Measurements from ENCODE around the gene HERPUD1.
A peak's percentile ranks its signal among the peaks of the same experiment; 100 is the strongest.
"Not testable (repeated sequence)": the region's sequence is repeated elsewhere in the genome, so short reads cannot be mapped to it uniquely, and the experiment has no call there.

Gene HERPUD1

GRCh38 chr16:56930486-56931270 is 1.3 kb upstream of the HERPUD1 start:
- Histone ChIP-seq H3K4me1 (ENCODE audit: insufficient read depth, low read length) (peaks cover 28% of the 10 kb centered on the region), H3K9ac (ENCODE audit: low read length) (no peak overlapping the region), H3K36me3 (ENCODE audit: insufficient read depth, low read length) (peaks cover 12% of the 10 kb centered on the region), H3K27ac (ENCODE audit: low read depth, low read length) (peak overlapping the region; percentile 97), H3K27me3 (ENCODE audit: control insufficient read depth in 1 of 2, insufficient read depth in 2 of 2, low read length in 2 of 2) (no peaks in the 10 kb centered on the region), H3K4me3 (ENCODE audit: low read depth in 1 of 2, low read length in 2 of 2) (peak overlapping the region; percentile 53 to 98), H3K9me3 (ENCODE audit: low read length) (no peaks in the 10 kb centered on the region)

- Histone ChIP-seq H3K4me3 (ENCODE audit: low read depth in 1 of 2, low read length in 2 of 2) (peak overlapping the region; percentile 53 to 98), H3K9me3 (ENCODE audit: low read length) (no peaks in the 10 kb centered on the region), H3K36me3 (ENCODE audit: insufficient read depth, low read length) (peaks cover 19% of the 10 kb centered on the region), H3K4me1 (ENCODE audit: insufficient read depth, low read length) (peaks cover 31% of the 10 kb centered on the region), H3K9ac (ENCODE audit: low read length) (peak overlapping the region; percentile 40), H3K27me3 (ENCODE audit: control insufficient read depth in 1 of 2, insufficient read depth in 2 of 2, low read length in 2 of 2) (no peaks in the 10 kb centered on the region), H3K27ac (ENCODE audit: low read depth, low read length) (peak overlapping the region; percentile 97)
Measured at GRCh38 chr16:56931271-56931891, 561 bp upstream of the HERPUD1 start.

GRCh38 chr16:56932721-56933619 is 1.0 kb downstream of the HERPUD1 start:
- no peaks in the 10 kb centered on the region for H3K27me3 ChIP-seq (ENCODE audit: control insufficient read depth in 1 of 2, insufficient read depth in 2 of 2, low read length in 2 of 2)
- peaks cover 35% of the 10 kb centered on the region for H3K36me3 ChIP-seq (ENCODE audit: insufficient read depth, low read length)
- peak overlapping the region; percentile 97 for H3K27ac ChIP-seq (ENCODE audit: low read depth, low read length)
- H3K4me1 ChIP-seq (ENCODE audit: insufficient read depth, low read length) = peaks cover 34% of the 10 kb centered on the region
- peak overlapping the region; percentile 98 for H3K4me3 ChIP-seq (ENCODE audit: low read depth in 1 of 2, low read length in 2 of 2)
- no peaks in the 10 kb centered on the region for H3K9me3 ChIP-seq (ENCODE audit: low read length)
- peak overlapping the region; percentile 96 for H3K9ac ChIP-seq (ENCODE audit: low read length)

GRCh38 chr16:56933828-56934598 is 2.1 kb downstream of the HERPUD1 start:
- Histone ChIP-seq H3K27ac (ENCODE audit: low read depth, low read length) (no peak overlapping the region), H3K4me3 (ENCODE audit: low read depth in 1 of 2, low read length in 2 of 2) (peak overlapping the region; percentile 98), H3K4me1 (ENCODE audit: insufficient read depth, low read length) (peaks cover 38% of the 10 kb centered on the region), H3K9me3 (ENCODE audit: low read length) (no peaks in the 10 kb centered on the region), H3K27me3 (ENCODE audit: control insufficient read depth in 1 of 2, insufficient read depth in 2 of 2, low read length in 2 of 2) (no peaks in the 10 kb centered on the region), H3K36me3 (ENCODE audit: insufficient read depth, low read length) (peaks cover 45% of the 10 kb centered on the region), H3K9ac (ENCODE audit: low read length) (peak overlapping the region; percentile 96)

GRCh38 chr16:56934599-56935145 is 2.7 kb downstream of the HERPUD1 start:
- H3K9me3 ChIP-seq (ENCODE audit: low read length); H3K27me3 ChIP-seq (ENCODE audit: control insufficient read depth in 1 of 2, insufficient read depth in 2 of 2, low read length in 2 of 2); H3K9ac ChIP-seq (ENCODE audit: low read length); H3K27ac ChIP-seq (ENCODE audit: low read depth, low read length): not testable (repeated sequence)
- Histone ChIP-seq H3K4me3 (ENCODE audit: low read depth in 1 of 2, low read length in 2 of 2) (peak overlapping the region in 1 of 2 donors; percentile 98), H3K36me3 (ENCODE audit: insufficient read depth, low read length) (peaks cover 52% of the 10 kb centered on the region), H3K4me1 (ENCODE audit: insufficient read depth, low read length) (peaks cover 38% of the 10 kb centered on the region)

GRCh38 chr16:56935201-56935600 is 3.3 kb downstream of the HERPUD1 start:
- Histone ChIP-seq H3K27ac (ENCODE audit: low read depth, low read length) (no peak overlapping the region), H3K27me3 (ENCODE audit: control insufficient read depth in 1 of 2, insufficient read depth in 2 of 2, low read length in 2 of 2) (no peaks in the 10 kb centered on the region), H3K36me3 (ENCODE audit: insufficient read depth, low read length) (peaks cover 57% of the 10 kb centered on the region), H3K4me3 (ENCODE audit: low read depth in 1 of 2, low read length in 2 of 2) (peak overlapping the region in 1 of 2 donors; percentile 25), H3K4me1 (ENCODE audit: insufficient read depth, low read length) (peaks cover 38% of the 10 kb centered on the region), H3K9ac (ENCODE audit: low read length) (no peak overlapping the region), H3K9me3 (ENCODE audit: low read length) (no peaks in the 10 kb centered on the region)

GRCh38 chr16:56936491-56936890 is 4.5 kb downstream of the HERPUD1 start:
- Histone ChIP-seq H3K4me3 (ENCODE audit: low read depth in 1 of 2, low read length in 2 of 2) (no peak overlapping the region), H3K9me3 (ENCODE audit: low read length) (no peaks in the 10 kb centered on the region), H3K36me3 (ENCODE audit: insufficient read depth, low read length) (peaks cover 68% of the 10 kb centered on the region), H3K27ac (ENCODE audit: low read depth, low read length) (no peak overlapping the region), H3K4me1 (ENCODE audit: insufficient read depth, low read length) (peaks cover 29% of the 10 kb centered on the region), H3K9ac (ENCODE audit: low read length) (no peak overlapping the region), H3K27me3 (ENCODE audit: control insufficient read depth in 1 of 2, insufficient read depth in 2 of 2, low read length in 2 of 2) (no peaks in the 10 kb centered on the region)

GRCh38 chr16:56936950-56937349 is 5.0 kb downstream of the HERPUD1 start:
- Histone ChIP-seq H3K27ac (ENCODE audit: low read depth, low read length) (no peak overlapping the region), H3K4me1 (ENCODE audit: insufficient read depth, low read length) (peaks cover 28% of the 10 kb centered on the region), H3K27me3 (ENCODE audit: control insufficient read depth in 1 of 2, insufficient read depth in 2 of 2, low read length in 2 of 2) (no peaks in the 10 kb centered on the region), H3K9ac (ENCODE audit: low read length) (no peak overlapping the region), H3K36me3 (ENCODE audit: insufficient read depth, low read length) (peaks cover 72% of the 10 kb centered on the region), H3K4me3 (ENCODE audit: low read depth in 1 of 2, low read length in 2 of 2) (no peak overlapping the region), H3K9me3 (ENCODE audit: low read length) (no peaks in the 10 kb centered on the region)

GRCh38 chr16:56938664-56939513 is 6.9 kb downstream of the HERPUD1 start:
- Histone ChIP-seq H3K27me3 (ENCODE audit: control insufficient read depth in 1 of 2, insufficient read depth in 2 of 2, low read length in 2 of 2) (no peaks in the 10 kb centered on the region), H3K9ac (ENCODE audit: low read length) (no peak overlapping the region), H3K4me3 (ENCODE audit: low read depth in 1 of 2, low read length in 2 of 2) (no peak overlapping the region), H3K36me3 (ENCODE audit: insufficient read depth, low read length) (peaks cover 91% of the 10 kb centered on the region), H3K27ac (ENCODE audit: low read depth, low read length) (no peak overlapping the region), H3K4me1 (ENCODE audit: insufficient read depth, low read length) (peaks cover 22% of the 10 kb centered on the region), H3K9me3 (ENCODE audit: low read length) (no peaks in the 10 kb centered on the region)

- Histone ChIP-seq H3K9me3 (ENCODE audit: low read length) (no peaks in the 10 kb centered on the region), H3K36me3 (ENCODE audit: insufficient read depth, low read length) (peaks cover 96% of the 10 kb centered on the region), H3K4me1 (ENCODE audit: insufficient read depth, low read length) (peaks cover 16% of the 10 kb centered on the region), H3K27me3 (ENCODE audit: control insufficient read depth in 1 of 2, insufficient read depth in 2 of 2, low read length in 2 of 2) (no peaks in the 10 kb centered on the region), H3K27ac (ENCODE audit: low read depth, low read length) (no peak overlapping the region), H3K4me3 (ENCODE audit: low read depth in 1 of 2, low read length in 2 of 2) (no peak overlapping the region), H3K9ac (ENCODE audit: low read length) (no peak overlapping the region)
Measured at GRCh38 chr16:56939801-56940200, 7.9 kb downstream of the HERPUD1 start.

Data from muscle layer of colon (tissue), 2 donors.